Keratinocyte (primary cell): ENCODE measurements around the gene PREP.

Experiments
- CTCF ChIP-seq, 3 experiments: IDR thresholded peaks in 1 of 3; conservative IDR thresholded peaks in 1 of 3; optimal IDR thresholded peaks in 1 of 3; 2 replicates in 2 of 3; 3 replicates in 1 of 3; pipeline versions ENCODE3 to v1.5.1; 2011; ENCODE audit warnings: low read length in 3 of 3, mild to moderate bottlenecking in 3 of 3, moderate library complexity in 2 of 3, control low read depth in 1 of 3, inconsistent platforms in 1 of 3; ENCODE audit not compliant: insufficient read depth in 2 of 3; ENCODE audit errors: extremely low read depth in 1 of 3
- EZH2 ChIP-seq: IDR thresholded peaks from one replicate; pipeline ENCODE4 v1.6.1; 2012; ENCODE audit warnings: inconsistent platforms, mild to moderate bottlenecking, low read length, moderate library complexity

DNA sequence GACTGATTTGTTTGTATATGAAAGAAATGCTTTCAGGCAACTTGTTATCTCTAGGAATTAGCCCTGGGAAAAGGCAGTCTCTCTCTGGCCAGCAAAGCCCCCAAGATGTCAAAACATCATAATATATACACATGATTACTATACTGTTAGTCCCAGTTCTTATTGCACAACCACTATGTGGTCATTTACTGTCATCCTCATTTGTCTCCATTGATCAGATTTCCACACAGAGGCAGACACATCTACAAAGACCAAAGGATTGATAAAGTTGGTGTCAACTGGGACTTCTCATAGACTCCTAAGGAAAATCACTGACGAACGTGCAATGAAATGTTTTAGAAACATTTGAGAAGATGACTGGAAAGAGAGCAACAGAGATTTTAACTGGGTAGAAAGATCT is 151.2 kb downstream of the PREP start:
- TF ChIP-seq CTCF (optimal IDR thresholded peaks at IDR 0.05 in 1 of 3, IDR thresholded peaks at IDR 0.05 in 1 of 3, conservative IDR thresholded peaks at IDR 0.05 in 1 of 3; ENCODE audit: extremely low read depth in 1 of 3, insufficient read depth in 2 of 3, low read length in 3 of 3) = no peak
- no peak for TF ChIP-seq EZH2
